CD4-positive, alpha-beta T cell treated with Interferon alpha-2 for 1 hour (primary cell): ENCODE data around the gene MRPL27.
A peak's percentile ranks its signal among the peaks of the same experiment; 100 is the strongest.
"Not testable (repeated sequence)": the region's sequence is repeated elsewhere in the genome, so short reads cannot be mapped to it uniquely, and the experiment has no call there.

Source experiments
- DNase-seq, 2 donors: peaks; one replicate each; pipeline ENCODE4 v3.0.0-alpha.2; 2020 to 2022

The MRPL27 gene

GRCh38 chr17:50372758-50373556 lies at the start of gene MRPL27, which contains the start of gene EME1:
Gene MRPL27 (minus strand): TSS chr17:50373184. CDS start chr17:50373170, 14 bp downstream.
Gene EME1 (plus strand): TSS chr17:50373229. CDS start chr17:50375209, 1,980 bp downstream.
- DNase-seq = peak; percentile 85 to 90

GRCh38 chr17:50422738-50423137 lies 49.8 kb upstream of the MRPL27 start:
- DNase-seq = no peak

- peak in 1 of 2 donors; percentile 27 for DNase-seq
Measured at GRCh38 chr17:50421308-50422051, 48.5 kb upstream of the MRPL27 start.

GRCh38 chr17:50420419-50421112 lies 47.6 kb upstream of the MRPL27 start:
- no peak for DNase-seq

- DNase-seq = not testable (repeated sequence)
Measured at GRCh38 chr17:50419577-50419976, 46.6 kb upstream of the MRPL27 start.

GRCh38 chr17:50414808-50415207 lies 41.8 kb upstream of the MRPL27 start:
- DNase-seq = no peak

- no peak for DNase-seq
Measured at GRCh38 chr17:50412188-50412732, 39.3 kb upstream of the MRPL27 start.

- no peak for DNase-seq
Measured at GRCh38 chr17:50407921-50408320, 34.9 kb upstream of the MRPL27 start.

- no peak for DNase-seq
Measured at GRCh38 chr17:50406578-50406977, 33.6 kb upstream of the MRPL27 start.

GRCh38 chr17:50405351-50405750 lies 32.4 kb upstream of the MRPL27 start:
- DNase-seq = not testable (repeated sequence)

- DNase-seq = not testable (repeated sequence)
Measured at GRCh38 chr17:50399591-50399990, 26.6 kb upstream of the MRPL27 start.

GRCh38 chr17:50398672-50399071 lies 25.7 kb upstream of the MRPL27 start:
- not testable (repeated sequence) for DNase-seq

GRCh38 chr17:50397919-50398285 lies 24.9 kb upstream of the MRPL27 start:
- no peak for DNase-seq

- peak; percentile 90 to 95 for DNase-seq
Measured at GRCh38 chr17:50397111-50397918, 24.3 kb upstream of the MRPL27 start, which contains the start of gene LRRC59. Gene LRRC59 (minus strand): TSS chr17:50397523. CDS start chr17:50397317, 206 bp downstream.

GRCh38 chr17:50396261-50397110 lies 23.5 kb upstream of the MRPL27 start:
- DNase-seq = peak; percentile 2 to 25

- no peak for DNase-seq
Measured at GRCh38 chr17:50394711-50395110, 21.7 kb upstream of the MRPL27 start.

GRCh38 chr17:50393700-50394099 lies 20.7 kb upstream of the MRPL27 start:
- DNase-seq = no peak

- no peak for DNase-seq
Measured at GRCh38 chr17:50392621-50393020, 19.6 kb upstream of the MRPL27 start.

- DNase-seq = no peak
Measured at GRCh38 chr17:50389534-50389933, 16.6 kb upstream of the MRPL27 start.

- DNase-seq = no peak
Measured at GRCh38 chr17:50388728-50389127, 15.7 kb upstream of the MRPL27 start.

GRCh38 chr17:50386510-50386909 lies 13.5 kb upstream of the MRPL27 start:
- no peak for DNase-seq
